Activated effector memory CD4-positive, alpha-beta T cell treated with Interleukin-2 at 50 U/mL for 16 hours (primary cell): ENCODE results near the gene RAB20.
"Not testable (repeated sequence)": the region's sequence is repeated elsewhere in the genome, so short reads cannot be mapped to it uniquely, and the experiment has no call there.

Experiments
- DNase-seq: peaks from one replicate; pipeline ENCODE4 v3.0.0-alpha.2; 2020

The RAB20 gene

GRCh38 chr13:110506859-110507566 lies 54.5 kb downstream of the RAB20 start:
- DNase-seq, result no peak

GRCh38 chr13:110506396-110506795 lies 55.1 kb downstream of the RAB20 start:
- DNase-seq, result no peak

- DNase-seq, result no peak
These were observed 55.9 kb downstream of the RAB20 start for GRCh38 chr13:110505594-110505993.

GRCh38 chr13:110503979-110504499 lies 57.5 kb downstream of the RAB20 start:
- DNase-seq, result no peak

- no peak for DNase-seq
These were observed 58.3 kb downstream of the RAB20 start for GRCh38 chr13:110503037-110503901.

- DNase-seq, result no peak
These were observed 60.3 kb downstream of the RAB20 start for GRCh38 chr13:110501188-110501587.

GRCh38 chr13:110500341-110500740 lies 61.2 kb downstream of the RAB20 start:
- DNase-seq, result no peak

GRCh38 chr13:110499621-110500281 lies 61.8 kb downstream of the RAB20 start:
- DNase-seq, result no peak

- no peak for DNase-seq
These were observed 62.8 kb downstream of the RAB20 start for GRCh38 chr13:110498765-110499164.

GRCh38 chr13:110498327-110498726 lies 63.2 kb downstream of the RAB20 start:
- no peak for DNase-seq

- DNase-seq, result not testable (repeated sequence)
These were observed 63.6 kb downstream of the RAB20 start for GRCh38 chr13:110497896-110498295.

GRCh38 chr13:110497003-110497402 lies 64.5 kb downstream of the RAB20 start:
- DNase-seq, result no peak

- no peak for DNase-seq
These were observed 65.2 kb downstream of the RAB20 start for GRCh38 chr13:110496281-110496680.

- no peak for DNase-seq
These were observed 65.6 kb downstream of the RAB20 start for GRCh38 chr13:110495881-110496280.

GRCh38 chr13:110495376-110495775 lies 66.1 kb downstream of the RAB20 start:
- DNase-seq, result no peak

- DNase-seq, result no peak
These were observed 67.9 kb downstream of the RAB20 start for GRCh38 chr13:110493613-110494012.

GRCh38 chr13:110492679-110493593 lies 68.6 kb downstream of the RAB20 start:
- no peak for DNase-seq

- no peak for DNase-seq
These were observed 69.4 kb downstream of the RAB20 start for GRCh38 chr13:110491869-110492678.

- no peak for DNase-seq
These were observed 71.3 kb downstream of the RAB20 start for GRCh38 chr13:110490009-110490770.

GRCh38 chr13:110486880-110487279 lies 74.6 kb downstream of the RAB20 start:
- DNase-seq, result not testable (repeated sequence)
